HEK293 (cell line): ENCODE results near the gene NEK2.
A peak's percentile ranks its signal among the peaks of the same experiment; 100 is the strongest.

Experiments
- CTCF ChIA-PET: fragments of 350-600 bp; formaldehyde crosslinking; extraction: SDS; loops from one replicate; lab custom pipeline; 2021; ENCODE audit warnings: antibody characterized with exemption; lab: Yijun Ruan, JAX
- POLR2A ChIA-PET: fragments of 300-600 bp; formaldehyde crosslinking; extraction: SDS; loops from one replicate; lab custom pipeline; 2020; ENCODE audit warnings: antibody characterized with exemption, inconsistent platforms; lab: Yijun Ruan, JAX
- H3K27ac ChIP-seq: fragments of 200-500 bp; sonication (Bioruptor generic); 2 replicates; pipeline ENCODE4 v1.5.1; 2014; ENCODE audit warnings: low read depth, low read length, control low read depth, inconsistent platforms; ENCODE audit errors: extremely low read depth
- H3K36me3 ChIP-seq, 2 experiments: fragments of 200-500 bp in 1 of 2; sonication (Bioruptor generic) in 1 of 2; 1 replicate in 1 of 2; 2 replicates in 1 of 2; pipeline ENCODE4 v1.5.1; 2014 to 2017; ENCODE audit warnings: inconsistent platforms in 2 of 2, low read length in 2 of 2; ENCODE audit not compliant: control insufficient read depth in 2 of 2, insufficient read depth in 1 of 2
- H3K4me1 ChIP-seq: fragments of 200-500 bp; sonication (Bioruptor generic); 2 replicates; pipeline ENCODE4 v1.5.1; 2014; ENCODE audit warnings: mild to moderate bottlenecking, low read length, inconsistent platforms; ENCODE audit not compliant: control insufficient read depth, insufficient read depth
- H3K4me3 ChIP-seq: 2 replicates; pipeline ENCODE4 v1.5.1; 2011; ENCODE audit warnings: low read depth, mild to moderate bottlenecking, control low read depth, low read length, moderate library complexity
- H3K9me3 ChIP-seq: fragments of 200-500 bp; sonication (Bioruptor generic); 2 replicates; pipeline ENCODE4 v1.5.1; 2014; ENCODE audit warnings: low read depth, low read length, inconsistent platforms; ENCODE audit not compliant: control insufficient read depth, insufficient read depth
- BCL6B ChIP-seq: fragments of 450-650 bp; formaldehyde crosslinking; IDR thresholded peaks from 2 replicates; pipeline ENCODE4 v1.5.1; 2017; ENCODE audit warnings: missing biosample characterization, missing genetic modification characterization
- FEZF1 ChIP-seq: fragments of 450-650 bp; formaldehyde crosslinking; IDR thresholded peaks from 2 replicates; pipeline ENCODE4 v1.5.1; 2016; ENCODE audit warnings: missing biosample characterization, missing genetic modification characterization
- GLI4 ChIP-seq: fragments of 450-650 bp; formaldehyde crosslinking; IDR thresholded peaks from 2 replicates; pipeline ENCODE4 v1.5.1; 2016; ENCODE audit warnings: missing biosample characterization, missing genetic modification characterization
- GLIS1 ChIP-seq: fragments of 450-650 bp; formaldehyde crosslinking; IDR thresholded peaks from 2 replicates; pipeline ENCODE4 v1.5.1; 2016; ENCODE audit warnings: missing biosample characterization, missing genetic modification characterization
- GLIS2 ChIP-seq: fragments of 450-650 bp; formaldehyde crosslinking; IDR thresholded peaks from 2 replicates; pipeline ENCODE4 v1.5.1; 2016; ENCODE audit warnings: missing biosample characterization, missing genetic modification characterization
- KLF7 ChIP-seq: fragments of 450-650 bp; formaldehyde crosslinking; IDR thresholded peaks from 2 replicates; pipeline ENCODE4 v1.5.1; 2016; ENCODE audit warnings: missing biosample characterization, missing genetic modification characterization, borderline replicate concordance
- SETDB1 ChIP-seq: IDR thresholded peaks from one replicate; pipeline ENCODE4 v1.6.1; 2017; ENCODE audit warnings: mild to moderate bottlenecking, low read length, moderate library complexity, mixed read lengths; ENCODE audit not compliant: insufficient read length
- SP2 ChIP-seq: fragments of 450-650 bp; formaldehyde crosslinking; IDR thresholded peaks from 2 replicates; pipeline ENCODE4 v1.5.1; 2016; ENCODE audit warnings: missing biosample characterization, missing genetic modification characterization
- SP7 ChIP-seq: fragments of 450-650 bp; formaldehyde crosslinking; IDR thresholded peaks from 2 replicates; pipeline ENCODE4 v1.5.1; 2016; ENCODE audit warnings: missing biosample characterization, missing genetic modification characterization
- TCF7L2 ChIP-seq: IDR thresholded peaks from 2 replicates; pipeline ENCODE4 v1.6.1; 2011; ENCODE audit warnings: low read depth, mild to moderate bottlenecking, inconsistent platforms, low read length, moderate library complexity, borderline replicate concordance
- ZBTB10 ChIP-seq: fragments of 450-650 bp; formaldehyde crosslinking; IDR thresholded peaks from 2 replicates; pipeline ENCODE4 v1.5.1; 2016; ENCODE audit warnings: missing biosample characterization, missing genetic modification characterization
- ZBTB20 ChIP-seq: fragments of 450-650 bp; formaldehyde crosslinking; IDR thresholded peaks from 2 replicates; pipeline ENCODE4 v1.5.1; 2016; ENCODE audit warnings: missing biosample characterization, missing genetic modification characterization
- ZFHX2 ChIP-seq: fragments of 450-650 bp; formaldehyde crosslinking; conservative IDR thresholded peaks from 2 replicates; pipeline ENCODE4 v1.5.1; 2016; ENCODE audit warnings: missing biosample characterization, missing genetic modification characterization
- ZNF132 ChIP-seq: fragments of 450-650 bp; formaldehyde crosslinking; IDR thresholded peaks from 2 replicates; pipeline ENCODE4 v1.5.1; 2017; ENCODE audit warnings: missing biosample characterization, missing genetic modification characterization, borderline replicate concordance
- ZNF133 ChIP-seq: fragments of 450-650 bp; formaldehyde crosslinking; IDR thresholded peaks from 2 replicates; pipeline ENCODE4 v1.5.1; 2016; ENCODE audit warnings: missing biosample characterization, missing genetic modification characterization
- ZNF302 ChIP-seq: fragments of 450-650 bp; formaldehyde crosslinking; IDR thresholded peaks from 2 replicates; pipeline ENCODE4 v1.5.1; 2016; ENCODE audit warnings: missing biosample characterization, missing genetic modification characterization, low read depth
- ZNF433 ChIP-seq: fragments of 450-650 bp; formaldehyde crosslinking; IDR thresholded peaks from 2 replicates; pipeline ENCODE4 v1.5.1; 2016; ENCODE audit warnings: missing biosample characterization, missing genetic modification characterization, low read depth
- ZNF514 ChIP-seq: fragments of 450-650 bp; formaldehyde crosslinking; IDR thresholded peaks from 2 replicates; pipeline ENCODE4 v1.5.1; 2016; ENCODE audit warnings: missing biosample characterization, missing genetic modification characterization
- ZNF549 ChIP-seq: fragments of 450-650 bp; IDR thresholded peaks from 2 replicates; pipeline ENCODE4 v1.5.1; 2018; ENCODE audit warnings: missing biosample characterization, missing genetic modification characterization, mild to moderate bottlenecking, inconsistent platforms, moderate library complexity
- ZNF596 ChIP-seq: fragments of 450-650 bp; IDR thresholded peaks from 2 replicates; pipeline ENCODE4 v1.5.0; 2018; ENCODE audit warnings: missing biosample characterization, mild to moderate bottlenecking, missing genetic modification characterization, moderate library complexity
- ZNF600 ChIP-seq: fragments of 450-650 bp; formaldehyde crosslinking; IDR thresholded peaks from 2 replicates; pipeline ENCODE4 v1.5.1; 2016; ENCODE audit warnings: missing biosample characterization, missing genetic modification characterization
- ZNF701 ChIP-seq: fragments of 450-650 bp; formaldehyde crosslinking; IDR thresholded peaks from 2 replicates; pipeline ENCODE4 v1.5.1; 2016; ENCODE audit warnings: missing biosample characterization, missing genetic modification characterization
- ZNF704 ChIP-seq: fragments of 450-650 bp; formaldehyde crosslinking; IDR thresholded peaks from 2 replicates; pipeline ENCODE4 v1.5.1; 2016; ENCODE audit warnings: missing biosample characterization, missing genetic modification characterization
- TF ChIP-seq, protein P1 (sequence below): fragments of 450-650 bp; formaldehyde crosslinking; optimal IDR thresholded peaks from 2 replicates; pipeline ENCODE3; 2016; ENCODE audit warnings: missing biosample characterization, mild to moderate bottlenecking, missing genetic modification characterization
- TF ChIP-seq, protein P2 (sequence below): fragments of 450-650 bp; formaldehyde crosslinking; IDR thresholded peaks from 2 replicates; pipeline ENCODE4; 2016; ENCODE audit warnings: missing biosample characterization, missing genetic modification characterization

Gene NEK2

DNA sequence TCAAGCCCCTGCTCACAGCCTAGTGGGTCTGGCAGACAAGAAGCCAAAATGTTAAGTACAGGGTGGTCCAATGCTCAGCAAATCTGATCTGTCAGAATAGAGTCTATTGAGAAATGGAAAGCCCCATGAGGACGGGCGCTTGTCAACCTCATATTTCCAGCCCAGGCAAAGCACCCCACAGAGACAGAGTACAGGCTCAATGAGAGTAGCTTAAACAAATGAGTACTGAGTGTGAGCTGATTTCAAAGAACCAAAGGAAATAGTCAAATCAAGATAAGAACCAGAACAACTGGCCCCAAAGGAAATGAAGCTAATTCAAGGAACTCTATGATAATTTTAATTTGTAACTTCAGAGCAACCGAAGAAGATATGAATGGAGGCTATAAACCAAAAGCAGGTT lies 51.9 kb downstream of the NEK2 start:
- Histone ChIP-seq H3K9me3 (no peaks in the 10 kb centered on the region), H3K27ac (no peak overlapping the region), H3K4me1 (no peaks in the 10 kb centered on the region), H3K4me3 (no peak overlapping the region), H3K36me3 (no peaks in the 10 kb centered on the region)
- ChIA-PET POLR2A (no interaction called here), CTCF (interaction anchor here (0.8 kb wide), 1 partner anchor 12 kb away, joined by 3 read pairs; no protein-coding TSS in a partner anchor)
- no peak for TF ChIP-seq KLF7 (tag by site-specific recombination)
- no peak for TF ChIP-seq FEZF1
- TF ChIP-seq ZNF132 (tag by site-specific recombination), result no peak
- TF ChIP-seq GLIS2 (tag by site-specific recombination), result no peak
- TF ChIP-seq ZNF133 (tag by site-specific recombination), result no peak
- no peak for TF ChIP-seq TCF7L2
- no peak for TF ChIP-seq ZNF704
- TF ChIP-seq ZNF514 (tag by site-specific recombination), result no peak
- no peak for TF ChIP-seq ZBTB20 (tag by site-specific recombination)
- TF ChIP-seq ZNF302 (tag by site-specific recombination), result no peak
- no peak for TF ChIP-seq ZNF596 (tag by site-specific recombination)
- TF ChIP-seq ZNF701, result no peak
- TF ChIP-seq SP7 (tag by site-specific recombination), result no peak
- TF ChIP-seq, protein P1, sequence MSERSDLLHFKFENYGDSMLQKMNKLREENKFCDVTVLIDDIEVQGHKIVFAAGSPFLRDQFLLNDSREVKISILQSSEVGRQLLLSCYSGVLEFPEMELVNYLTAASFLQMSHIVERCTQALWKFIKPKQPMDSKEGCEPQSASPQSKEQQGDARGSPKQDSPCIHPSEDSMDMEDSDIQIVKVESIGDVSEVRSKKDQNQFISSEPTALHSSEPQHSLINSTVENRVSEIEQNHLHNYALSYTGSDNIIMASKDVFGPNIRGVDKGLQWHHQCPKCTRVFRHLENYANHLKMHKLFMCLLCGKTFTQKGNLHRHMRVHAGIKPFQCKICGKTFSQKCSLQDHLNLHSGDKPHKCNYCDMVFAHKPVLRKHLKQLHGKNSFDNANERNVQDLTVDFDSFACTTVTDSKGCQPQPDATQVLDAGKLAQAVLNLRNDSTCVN, result no peak

- no peaks in the 10 kb centered on the region for H3K4me1 ChIP-seq
- H3K36me3 ChIP-seq, result no peaks in the 10 kb centered on the region
- ChIA-PET POLR2A (no interaction called here), CTCF (interaction anchor here (1.2 kb wide), 1 partner anchor 289 kb away, joined by 3 read pairs; no protein-coding TSS in a partner anchor)
- H3K27ac ChIP-seq, result no peak overlapping the region
- no peaks in the 10 kb centered on the region for H3K9me3 ChIP-seq
- no peak overlapping the region for H3K4me3 ChIP-seq
- TF ChIP-seq ZNF600 (tag by site-specific recombination) (0 out of 2 replicates have a peak, but pooled peaks have one; percentile 10), ZNF433 (tag by site-specific recombination) (no peak)
- TF ChIP-seq, all 188 proteins: peak for 1
Observed at GRCh38 chr1:211621447-211622198, 53.8 kb downstream of the NEK2 start.

DNA sequence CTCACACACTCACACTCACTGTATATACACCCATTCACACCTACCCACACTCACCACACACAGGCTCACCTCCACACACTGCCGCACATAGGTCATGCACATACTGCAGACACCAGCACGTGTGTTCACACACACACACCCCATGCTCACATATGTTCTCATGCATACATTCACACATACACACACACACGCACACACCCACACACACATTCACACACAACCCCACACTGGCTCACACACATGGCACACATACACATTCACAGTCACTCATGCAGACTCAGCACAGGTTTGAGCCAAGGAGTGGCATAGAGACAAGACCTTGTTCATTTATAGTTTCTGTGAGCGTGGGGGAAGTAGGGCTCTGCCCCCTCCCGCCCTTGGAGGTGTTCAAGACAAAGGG lies 55.3 kb downstream of the NEK2 start:
- Histone ChIP-seq H3K36me3 (no peaks in the 10 kb centered on the region), H3K9me3 (no peaks in the 10 kb centered on the region), H3K27ac (no peak overlapping the region), H3K4me3 (no peak overlapping the region), H3K4me1 (no peaks in the 10 kb centered on the region)
- ChIA-PET CTCF (no interaction called here), POLR2A (no interaction called here)
- TF ChIP-seq ZFHX2 (tag by site-specific recombination), result peak; percentile 63
- no peak for TF ChIP-seq GLIS1 (tag by site-specific recombination)
- no peak for TF ChIP-seq ZNF549
- TF ChIP-seq GLI4 (tag by site-specific recombination), result 0 out of 2 replicates have a peak, but pooled peaks have one; percentile 32
- no peak for TF ChIP-seq BCL6B
- TF ChIP-seq, protein P2, sequence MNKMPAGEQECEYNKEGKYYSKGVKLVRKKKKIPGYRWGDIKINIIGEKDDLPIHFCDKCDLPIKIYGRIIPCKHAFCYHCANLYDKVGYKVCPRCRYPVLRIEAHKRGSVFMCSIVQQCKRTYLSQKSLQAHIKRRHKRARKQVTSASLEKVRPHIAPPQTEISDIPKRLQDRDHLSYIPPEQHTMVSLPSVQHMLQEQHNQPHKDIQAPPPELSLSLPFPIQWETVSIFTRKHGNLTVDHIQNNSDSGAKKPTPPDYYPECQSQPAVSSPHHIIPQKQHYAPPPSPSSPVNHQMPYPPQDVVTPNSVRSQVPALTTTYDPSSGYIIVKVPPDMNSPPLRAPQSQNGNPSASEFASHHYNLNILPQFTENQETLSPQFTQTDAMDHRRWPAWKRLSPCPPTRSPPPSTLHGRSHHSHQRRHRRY (tag by site-specific recombination), result no peak
- TF ChIP-seq SETDB1, result no peak
- TF ChIP-seq ZBTB10 (tag by site-specific recombination), result no peak
- no peak for TF ChIP-seq SP2 (tag by site-specific recombination)
